ENCODE measurements around the gene COX6A1. TPM values are rescaled to one million over a fixed set of nuclear protein-coding genes. Genes with fewer than 3 reads are reported as not detected.
A peak's percentile ranks its signal among the peaks of the same experiment; 100 is the strongest.

Gene COX6A1
- total RNA-seq, 2 donors from 2014 or later, result 229 to 431 TPM

GRCh38 chr12:120463712-120464111 lies 25.8 kb downstream of the COX6A1 start:
- H3K9me3 ChIP-seq, result no peaks in the 10 kb centered on the region
- no peak for TF ChIP-seq CTCF (IDR thresholded peaks at IDR 0.05)
- H3K27me3 ChIP-seq (replicated peaks; ENCODE audit: insufficient read depth), result no peaks in the 10 kb centered on the region
- no peak overlapping the region for H3K4me3 ChIP-seq
- ATAC-seq (ENCODE audit: insufficient number of reproducible peaks, low FRiP score, low read depth) (no peak), DNase-seq (ENCODE audit: low spot score) (no peak)
- peaks cover 64% of the 10 kb centered on the region for H3K36me3 ChIP-seq
- no peak overlapping the region for H3K27ac ChIP-seq
- peaks cover 7 to 25% of the 10 kb centered on the region in 2 donors for H3K4me1 ChIP-seq (ENCODE audit: control insufficient read depth in 1 of 2, low read depth in 2 of 2)

DNA sequence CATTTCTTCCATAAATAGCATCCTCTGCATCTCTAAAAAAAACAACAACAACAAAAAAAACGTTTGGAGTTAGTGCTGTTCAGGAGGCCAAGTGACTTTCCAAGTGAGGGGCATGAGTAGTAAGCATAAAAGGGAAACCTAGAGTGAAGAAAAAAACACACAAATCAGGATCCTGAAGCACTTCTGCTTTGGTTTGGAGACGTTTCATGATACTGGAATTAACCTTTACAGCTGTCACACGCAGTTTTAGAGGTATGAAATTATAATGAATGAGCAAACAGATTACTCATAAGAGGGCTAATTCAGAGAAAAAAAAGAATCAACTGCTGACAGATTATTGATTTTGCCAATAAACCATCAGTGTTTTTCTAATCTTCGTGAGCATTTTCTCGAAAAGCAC lies 27.8 kb downstream of the COX6A1 start:
- Histone ChIP-seq H3K27ac (no peak overlapping the region), H3K4me3 (no peak overlapping the region), H3K36me3 (peaks cover 48% of the 10 kb centered on the region), H3K9me3 (no peaks in the 10 kb centered on the region), H3K27me3 (replicated peaks; ENCODE audit: insufficient read depth) (no peaks in the 10 kb centered on the region), H3K4me1 (ENCODE audit: control insufficient read depth in 1 of 2, low read depth in 2 of 2) (peaks cover 12 to 33% of the 10 kb centered on the region in 2 donors)
- DNase-seq (ENCODE audit: low spot score), result no peak
- no peak for TF ChIP-seq CTCF (IDR thresholded peaks at IDR 0.05)
- ATAC-seq (ENCODE audit: insufficient number of reproducible peaks, low FRiP score, low read depth), result no peak

GRCh38 chr12:120466560-120467315 lies 28.8 kb downstream of the COX6A1 start:
- peak; percentile 32 for TF ChIP-seq CTCF (IDR thresholded peaks at IDR 0.05)
- ATAC-seq (ENCODE audit: insufficient number of reproducible peaks, low FRiP score, low read depth) (no peak), DNase-seq (ENCODE audit: low spot score) (no peak)
- Histone ChIP-seq H3K27me3 (replicated peaks; ENCODE audit: insufficient read depth) (no peaks in the 10 kb centered on the region), H3K36me3 (peaks cover 40% of the 10 kb centered on the region), H3K4me3 (no peak overlapping the region), H3K27ac (no peak overlapping the region), H3K9me3 (no peaks in the 10 kb centered on the region), H3K4me1 (ENCODE audit: control insufficient read depth in 1 of 2, low read depth in 2 of 2) (peaks cover 12 to 36% of the 10 kb centered on the region in 2 donors)

- peaks cover 33% of the 10 kb centered on the region for H3K36me3 ChIP-seq
- H3K4me1 ChIP-seq (ENCODE audit: control insufficient read depth in 1 of 2, low read depth in 2 of 2), result peaks cover 12 to 36% of the 10 kb centered on the region in 2 donors
- DNase-seq (ENCODE audit: low spot score) (no peak), ATAC-seq (ENCODE audit: insufficient number of reproducible peaks, low FRiP score, low read depth) (no peak)
- H3K4me3 ChIP-seq, result no peak overlapping the region
- H3K27me3 ChIP-seq (replicated peaks; ENCODE audit: insufficient read depth), result no peaks in the 10 kb centered on the region
- H3K27ac ChIP-seq, result no peak overlapping the region
- H3K9me3 ChIP-seq, result no peaks in the 10 kb centered on the region
- TF ChIP-seq CTCF (IDR thresholded peaks at IDR 0.05), result no peak
Observed at GRCh38 chr12:120467439-120467838, 29.5 kb downstream of the COX6A1 start.

DNA sequence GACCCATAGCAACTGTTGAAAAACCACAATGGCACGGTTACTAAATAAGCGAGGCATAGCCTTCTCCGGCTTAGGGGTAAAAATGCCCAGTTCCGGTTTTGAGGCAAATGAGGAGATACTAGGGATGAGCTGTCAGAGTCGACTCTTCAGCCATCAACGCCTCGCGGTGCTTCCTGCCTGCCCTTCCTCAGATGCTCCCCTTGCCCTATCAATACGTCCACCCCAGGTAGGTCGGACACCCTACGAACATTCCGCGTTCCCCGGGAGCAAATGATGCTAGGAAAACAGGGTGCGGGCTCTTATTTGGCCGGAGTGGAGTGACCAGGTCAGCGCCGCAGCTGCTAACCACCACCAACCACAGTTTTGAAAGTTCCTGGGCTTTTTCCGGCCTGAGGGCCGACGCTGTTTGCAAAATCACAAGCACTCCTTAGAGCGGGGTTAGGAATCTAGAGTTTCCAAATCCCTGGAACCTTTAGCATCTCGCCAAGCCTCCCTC lies 30.5 kb downstream of the COX6A1 start:
- Histone ChIP-seq H3K36me3 (peaks cover 25% of the 10 kb centered on the region), H3K9me3 (no peaks in the 10 kb centered on the region), H3K4me1 (ENCODE audit: control insufficient read depth in 1 of 2, low read depth in 2 of 2) (peaks cover 12 to 36% of the 10 kb centered on the region in 2 donors), H3K27me3 (replicated peaks; ENCODE audit: insufficient read depth) (no peaks in the 10 kb centered on the region), H3K4me3 (peak overlapping the region; percentile 98), H3K27ac (peak overlapping the region; percentile 79 to 87)
- TF ChIP-seq CTCF (IDR thresholded peaks at IDR 0.05), result no peak
- ATAC-seq (ENCODE audit: insufficient number of reproducible peaks, low FRiP score, low read depth) (no peak), DNase-seq (ENCODE audit: low spot score) (no peak)
